ENCODE results near the gene TMOD1.
A peak's percentile ranks its signal among the peaks of the same experiment; 100 is the strongest.

TMOD1 gene

GRCh38 chr9:97568461-97569275, 67.2 kb downstream of the TMOD1 start:
- TF ChIP-seq REST (IDR thresholded peaks at IDR 0.05; ENCODE audit: insufficient read depth in 1 of 2, low read depth in 2 of 2, low read length in 2 of 2) = no peak
- TF ChIP-seq SIN3A (IDR thresholded peaks at IDR 0.05; ENCODE audit: borderline replicate concordance, insufficient read depth, low read length) = no peak
- TF ChIP-seq POLR2AphosphoS5 (IDR thresholded peaks at IDR 0.05; ENCODE audit: low read depth, low read length) = no peak
- TF ChIP-seq TAF1 (IDR thresholded peaks at IDR 0.05; ENCODE audit: borderline replicate concordance, insufficient read depth, low read length) = no peak
- no peak for TF ChIP-seq FOXP2 (optimal IDR thresholded peaks at IDR 0.05; ENCODE audit: borderline replicate concordance, extremely low read depth, extremely low read length, insufficient read depth)

- TF ChIP-seq POLR2AphosphoS5 (IDR thresholded peaks at IDR 0.05; ENCODE audit: low read depth, low read length) (no peak), TAF1 (IDR thresholded peaks at IDR 0.05; ENCODE audit: borderline replicate concordance, insufficient read depth, low read length) (no peak), FOXP2 (optimal IDR thresholded peaks at IDR 0.05; ENCODE audit: borderline replicate concordance, extremely low read depth, extremely low read length, insufficient read depth) (no peak), SIN3A (IDR thresholded peaks at IDR 0.05; ENCODE audit: borderline replicate concordance, insufficient read depth, low read length) (no peak), REST (IDR thresholded peaks at IDR 0.05; ENCODE audit: insufficient read depth in 1 of 2, low read depth in 2 of 2, low read length in 2 of 2) (no peak)
These were observed 69.4 kb downstream of the TMOD1 start for GRCh38 chr9:97570899-97571298.

- TF ChIP-seq TAF1 (IDR thresholded peaks at IDR 0.05; ENCODE audit: borderline replicate concordance, insufficient read depth, low read length) (no peak), FOXP2 (optimal IDR thresholded peaks at IDR 0.05; ENCODE audit: borderline replicate concordance, extremely low read depth, extremely low read length, insufficient read depth) (no peak), POLR2AphosphoS5 (IDR thresholded peaks at IDR 0.05; ENCODE audit: low read depth, low read length) (no peak), REST (IDR thresholded peaks at IDR 0.05; ENCODE audit: insufficient read depth in 1 of 2, low read depth in 2 of 2, low read length in 2 of 2) (peak in 1 of 2 experiments; percentile 38; a peak in 1 of 4 replicates), SIN3A (IDR thresholded peaks at IDR 0.05; ENCODE audit: borderline replicate concordance, insufficient read depth, low read length) (no peak)
These were observed 70.2 kb downstream of the TMOD1 start for GRCh38 chr9:97571664-97572063.

- no peak for TF ChIP-seq POLR2AphosphoS5 (IDR thresholded peaks at IDR 0.05; ENCODE audit: low read depth, low read length)
- no peak for TF ChIP-seq TAF1 (IDR thresholded peaks at IDR 0.05; ENCODE audit: borderline replicate concordance, insufficient read depth, low read length)
- TF ChIP-seq REST (IDR thresholded peaks at IDR 0.05; ENCODE audit: insufficient read depth in 1 of 2, low read depth in 2 of 2, low read length in 2 of 2) = no peak
- no peak for TF ChIP-seq FOXP2 (optimal IDR thresholded peaks at IDR 0.05; ENCODE audit: borderline replicate concordance, extremely low read depth, extremely low read length, insufficient read depth)
- TF ChIP-seq SIN3A (IDR thresholded peaks at IDR 0.05; ENCODE audit: borderline replicate concordance, insufficient read depth, low read length) = no peak
These were observed 70.9 kb downstream of the TMOD1 start for GRCh38 chr9:97572196-97572891.

Measured in PFSK-1 (cell line).